Mesendoderm (in vitro differentiated cells): ENCODE results near the gene DNAJC1.

ENCODE experiments used
- DNase-seq: peaks from one replicate; pipeline ENCODE4 v3.0.0; 2013
- H2AK5ac ChIP-seq: 2 replicates; pipeline ENCODE4 v1.6.1; 2013; ENCODE audit warnings: low read length, inconsistent platforms
- H2BK120ac ChIP-seq: 2 replicates; pipeline ENCODE4 v1.6.1; 2013; ENCODE audit warnings: low read depth, mild to moderate bottlenecking, low read length, moderate library complexity, mixed read lengths
- H2BK15ac ChIP-seq: replicated peaks from 2 replicates; pipeline ENCODE4 v1.6.1; 2013; ENCODE audit warnings: low read depth, mild to moderate bottlenecking, moderate library complexity
- H2BK5ac ChIP-seq: 2 replicates; pipeline ENCODE4 v1.6.1; 2013; ENCODE audit warnings: low read length, inconsistent platforms
- H3K18ac ChIP-seq: 2 replicates; pipeline ENCODE4 v1.6.1; 2013; ENCODE audit warnings: mild to moderate bottlenecking, low read length, mixed read lengths
- H3K23ac ChIP-seq: one replicate; pipeline ENCODE4 v1.6.1; 2013; ENCODE audit warnings: low read length
- H3K27ac ChIP-seq: 2 replicates; pipeline ENCODE4 v1.5.1; 2013; ENCODE audit warnings: low read depth, mild to moderate bottlenecking, inconsistent platforms, low read length, moderate library complexity
- H3K27me3 ChIP-seq: 2 replicates; pipeline ENCODE4 v1.6.1; 2013; ENCODE audit warnings: low read length, control low read depth, mild to moderate bottlenecking, inconsistent platforms; ENCODE audit not compliant: insufficient read depth, poor library complexity
- H3K36me3 ChIP-seq: 2 replicates; pipeline ENCODE4 v1.6.1; 2013; ENCODE audit warnings: low read length, inconsistent platforms; ENCODE audit not compliant: control insufficient read depth, insufficient read depth
- H3K4ac ChIP-seq: one replicate; pipeline ENCODE4 v1.6.1; 2013; ENCODE audit warnings: low read depth, mild to moderate bottlenecking, low read length, moderate library complexity
- H3K4me1 ChIP-seq: 2 replicates; pipeline ENCODE4 v1.6.1; 2013; ENCODE audit warnings: low read depth, low read length, inconsistent platforms; ENCODE audit not compliant: control insufficient read depth
- H3K4me2 ChIP-seq: 2 replicates; pipeline ENCODE4 v1.6.1; 2013; ENCODE audit warnings: low read length
- H3K4me3 ChIP-seq: 2 replicates; pipeline ENCODE4 v1.5.1; 2013; ENCODE audit warnings: mild to moderate bottlenecking, low read length
- H3K56ac ChIP-seq: one replicate; pipeline ENCODE4 v1.6.1; 2013; ENCODE audit warnings: low read length
- H3K79me1 ChIP-seq: 2 replicates; pipeline ENCODE4 v1.6.1; 2013; ENCODE audit warnings: low read length, inconsistent platforms
- H3K79me2 ChIP-seq: 2 replicates; pipeline ENCODE4 v1.6.1; 2013; ENCODE audit warnings: mild to moderate bottlenecking, low read length; ENCODE audit not compliant: control insufficient read depth, insufficient read depth
- H3K9ac ChIP-seq: 2 replicates; pipeline ENCODE4 v1.6.1; 2013; ENCODE audit warnings: low read length, inconsistent platforms
- H4K5ac ChIP-seq: one replicate; pipeline ENCODE4 v1.6.1; 2013; ENCODE audit warnings: low read length
- H4K8ac ChIP-seq: one replicate; pipeline ENCODE4 v1.6.1; 2013; ENCODE audit warnings: low read depth, mild to moderate bottlenecking, control low read depth, low read length, moderate library complexity
- WGBS: extraction: QIAGEN DNeasy Blood & Tissue Kit; methylation state at CpG from one replicate; pipeline ENCODE4 v1.1.7; 2013; ENCODE audit warnings: low lambda C conversion rate, missing lambda C conversion rate; ENCODE audit not compliant: insufficient coverage; ENCODE audit errors: extremely low coverage; 5-methylcytosine and 5-hydroxymethylcytosine counted together

Gene DNAJC1

GRCh38 chr10:21964983-21965665 lies 38.4 kb downstream of the DNAJC1 start:
- no peak for DNase-seq
- peaks cover 2% of the 10 kb centered on the region for H3K4me1 ChIP-seq
- H3K36me3 ChIP-seq: no peaks in the 10 kb centered on the region
- no peak overlapping the region for H3K18ac ChIP-seq
- H3K79me2 ChIP-seq: no peaks in the 10 kb centered on the region
- H4K8ac ChIP-seq: no peak overlapping the region
- no peak overlapping the region for H4K5ac ChIP-seq
- no peaks in the 10 kb centered on the region for H3K27me3 ChIP-seq
- no peak overlapping the region for H3K4ac ChIP-seq
- no peaks in the 10 kb centered on the region for H3K79me1 ChIP-seq
- no peak overlapping the region for H3K4me2 ChIP-seq
- no peak overlapping the region for H3K23ac ChIP-seq
- no peak overlapping the region for H2BK15ac ChIP-seq
- H2AK5ac ChIP-seq: no peak overlapping the region
- no peak overlapping the region for H3K9ac ChIP-seq
- H2BK5ac ChIP-seq: no peak overlapping the region
- H3K4me3 ChIP-seq: no peak overlapping the region
- no peak overlapping the region for H3K56ac ChIP-seq
- H2BK120ac ChIP-seq: no peak overlapping the region
- H3K27ac ChIP-seq: no peak overlapping the region

- H3K4ac ChIP-seq: no peak overlapping the region
- no peak overlapping the region for H3K9ac ChIP-seq
- H3K79me2 ChIP-seq: no peaks in the 10 kb centered on the region
- no CpG with 5 or more reads among the region's 5 CpGs for WGBS
- H3K27me3 ChIP-seq: no peaks in the 10 kb centered on the region
- no peaks in the 10 kb centered on the region for H3K79me1 ChIP-seq
- H3K56ac ChIP-seq: no peak overlapping the region
- no peak overlapping the region for H2BK120ac ChIP-seq
- no peaks in the 10 kb centered on the region for H3K4me1 ChIP-seq
- DNase-seq: no peak
- H3K36me3 ChIP-seq: no peaks in the 10 kb centered on the region
- no peak overlapping the region for H2AK5ac ChIP-seq
- H4K5ac ChIP-seq: no peak overlapping the region
- H3K4me3 ChIP-seq: no peak overlapping the region
- no peak overlapping the region for H3K4me2 ChIP-seq
- no peak overlapping the region for H3K18ac ChIP-seq
- H2BK15ac ChIP-seq: no peak overlapping the region
- H2BK5ac ChIP-seq: no peak overlapping the region
- H4K8ac ChIP-seq: no peak overlapping the region
- H3K23ac ChIP-seq: no peak overlapping the region
- no peak overlapping the region for H3K27ac ChIP-seq
These were observed 41.2 kb downstream of the DNAJC1 start for GRCh38 chr10:21962358-21962757.

GRCh38 chr10:21961847-21962246 lies 41.7 kb downstream of the DNAJC1 start:
- DNase-seq: peak; percentile 58
- H3K4me1 ChIP-seq: no peaks in the 10 kb centered on the region

GRCh38 chr10:21959998-21960397 lies 43.5 kb downstream of the DNAJC1 start:
- H3K56ac ChIP-seq: no peak overlapping the region
- no peak overlapping the region for H3K4ac ChIP-seq
- no peaks in the 10 kb centered on the region for H3K79me1 ChIP-seq
- H3K27me3 ChIP-seq: no peaks in the 10 kb centered on the region
- no peak overlapping the region for H4K5ac ChIP-seq
- no peak overlapping the region for H2BK120ac ChIP-seq
- no CpG with 5 or more reads among the region's 2 CpGs for WGBS
- H3K36me3 ChIP-seq: no peaks in the 10 kb centered on the region
- H3K27ac ChIP-seq: no peak overlapping the region
- no peak overlapping the region for H3K18ac ChIP-seq
- H3K4me2 ChIP-seq: no peak overlapping the region
- H3K23ac ChIP-seq: no peak overlapping the region
- no peaks in the 10 kb centered on the region for H3K4me1 ChIP-seq
- no peak for DNase-seq
- no peak overlapping the region for H3K4me3 ChIP-seq
- no peak overlapping the region for H2BK5ac ChIP-seq
- H3K79me2 ChIP-seq: no peaks in the 10 kb centered on the region
- H4K8ac ChIP-seq: no peak overlapping the region
- no peak overlapping the region for H2BK15ac ChIP-seq
- no peak overlapping the region for H2AK5ac ChIP-seq
- H3K9ac ChIP-seq: no peak overlapping the region

More at GRCh38 chr10:21961847-21962246, 41.7 kb downstream of the DNAJC1 start:
- Histone ChIP-seq H3K79me1 (no peaks in the 10 kb centered on the region), H3K4me2 (no peak overlapping the region), H3K4ac (no peak overlapping the region), H3K4me3 (no peak overlapping the region), H4K8ac (no peak overlapping the region), H3K18ac (no peak overlapping the region), H2AK5ac (no peak overlapping the region), H3K36me3 (no peaks in the 10 kb centered on the region), H3K79me2 (no peaks in the 10 kb centered on the region), H2BK120ac (no peak overlapping the region), H4K5ac (no peak overlapping the region), H3K9ac (no peak overlapping the region), H2BK5ac (no peak overlapping the region), H3K56ac (no peak overlapping the region), H3K27me3 (no peaks in the 10 kb centered on the region), H3K27ac (no peak overlapping the region), H3K23ac (no peak overlapping the region), H2BK15ac (no peak overlapping the region)

GRCh38 chr10:21954690-21955089 lies 48.8 kb downstream of the DNAJC1 start:
- no CpG with 5 or more reads among the region's 1 CpG for WGBS
- Histone ChIP-seq H3K9ac (no peak overlapping the region), H3K4me2 (no peak overlapping the region)

GRCh38 chr10:21954132-21954531 lies 49.4 kb downstream of the DNAJC1 start:
- Histone ChIP-seq H3K4ac (no peak overlapping the region), H3K23ac (no peak overlapping the region), H2BK15ac (no peak overlapping the region), H3K4me3 (no peak overlapping the region), H3K79me1 (no peaks in the 10 kb centered on the region), H3K4me2 (no peak overlapping the region), H2BK120ac (no peak overlapping the region), H4K8ac (no peak overlapping the region), H4K5ac (no peak overlapping the region), H3K18ac (no peak overlapping the region), H2BK5ac (no peak overlapping the region), H3K27me3 (no peaks in the 10 kb centered on the region), H3K9ac (no peak overlapping the region), H3K4me1 (no peaks in the 10 kb centered on the region), H3K36me3 (no peaks in the 10 kb centered on the region), H3K79me2 (no peaks in the 10 kb centered on the region), H3K56ac (no peak overlapping the region), H3K27ac (no peak overlapping the region), H2AK5ac (no peak overlapping the region)
- no peak for DNase-seq
- WGBS: no CpG with 5 or more reads among the region's 5 CpGs

More at GRCh38 chr10:21954690-21955089, 48.8 kb downstream of the DNAJC1 start:
- Histone ChIP-seq H2BK15ac (no peak overlapping the region), H2AK5ac (no peak overlapping the region), H3K4ac (no peak overlapping the region), H3K27me3 (no peaks in the 10 kb centered on the region), H4K8ac (no peak overlapping the region), H2BK5ac (no peak overlapping the region), H3K4me3 (no peak overlapping the region), H3K4me1 (no peaks in the 10 kb centered on the region), H3K56ac (no peak overlapping the region), H3K23ac (no peak overlapping the region), H3K18ac (no peak overlapping the region), H3K79me1 (no peaks in the 10 kb centered on the region), H3K79me2 (no peaks in the 10 kb centered on the region), H3K36me3 (no peaks in the 10 kb centered on the region), H4K5ac (no peak overlapping the region), H2BK120ac (no peak overlapping the region), H3K27ac (no peak overlapping the region)
- DNase-seq: no peak
